GM19438 (cell line): Measurements from ENCODE around the gene NTNG1.
"Not testable (repeated sequence)": the region's sequence is repeated elsewhere in the genome, so short reads cannot be mapped to it uniquely, and the experiment has no call there.

Source experiments
- ATAC-seq: cut with Tn5 transposase; IDR thresholded peaks from one replicate; pipeline ENCODE4 v1.9.1; 2021; ENCODE audit warnings: low read depth; ENCODE audit not compliant: unreplicated experiment

Gene NTNG1

GRCh38 chr1:107142140-107142542 is 1.3 kb downstream of the NTNG1 start:
- no peak for ATAC-seq

- ATAC-seq = no peak
Measured at GRCh38 chr1:107142666-107143065, 1.8 kb downstream of the NTNG1 start.

DNA sequence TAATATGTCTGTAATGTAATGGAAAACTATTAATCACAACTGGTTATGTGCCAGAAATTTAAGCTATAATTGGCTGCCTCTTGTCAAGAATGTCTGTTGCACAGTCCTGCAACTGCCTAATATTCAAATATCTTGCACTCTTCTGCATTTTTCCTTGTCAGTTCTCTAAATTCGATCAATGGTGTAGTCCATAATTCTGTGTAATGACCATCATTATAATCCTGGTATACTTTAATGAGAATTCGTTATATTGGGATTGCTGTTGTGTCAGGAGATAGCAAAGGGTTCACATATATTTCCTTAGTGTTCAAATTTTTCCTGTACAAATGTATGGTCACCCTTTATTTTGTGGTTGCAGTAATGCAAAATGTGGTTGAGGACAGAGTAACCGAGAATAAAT is 4.8 kb downstream of the NTNG1 start:
- no peak for ATAC-seq

- no peak for ATAC-seq
Measured at GRCh38 chr1:107147843-107148242, 7.0 kb downstream of the NTNG1 start.

- no peak for ATAC-seq
Measured at GRCh38 chr1:107149946-107150345, 9.1 kb downstream of the NTNG1 start.

GRCh38 chr1:107151295-107151694 is 10.5 kb downstream of the NTNG1 start:
- ATAC-seq = no peak

DNA sequence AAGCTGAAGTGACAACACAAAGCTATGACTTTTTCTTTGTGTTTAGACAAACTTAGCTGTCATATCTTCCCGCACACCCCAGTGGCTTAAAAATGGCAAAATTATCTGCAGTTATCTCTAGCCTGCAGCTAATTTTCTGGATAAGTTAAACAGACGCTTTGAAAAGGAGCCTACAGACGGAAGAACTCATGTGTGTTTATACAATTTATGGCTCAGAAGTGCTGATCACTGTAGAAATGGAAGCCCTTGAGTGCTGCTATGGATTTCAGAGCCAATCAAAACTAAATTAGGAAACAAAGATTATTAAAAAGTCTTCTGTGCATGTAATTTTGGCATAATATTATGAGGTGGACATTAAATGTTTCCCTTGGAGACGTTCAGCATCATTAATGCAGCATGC is 11.6 kb downstream of the NTNG1 start:
- no peak for ATAC-seq

GRCh38 chr1:107153014-107153413 is 12.2 kb downstream of the NTNG1 start:
- ATAC-seq = no peak

DNA sequence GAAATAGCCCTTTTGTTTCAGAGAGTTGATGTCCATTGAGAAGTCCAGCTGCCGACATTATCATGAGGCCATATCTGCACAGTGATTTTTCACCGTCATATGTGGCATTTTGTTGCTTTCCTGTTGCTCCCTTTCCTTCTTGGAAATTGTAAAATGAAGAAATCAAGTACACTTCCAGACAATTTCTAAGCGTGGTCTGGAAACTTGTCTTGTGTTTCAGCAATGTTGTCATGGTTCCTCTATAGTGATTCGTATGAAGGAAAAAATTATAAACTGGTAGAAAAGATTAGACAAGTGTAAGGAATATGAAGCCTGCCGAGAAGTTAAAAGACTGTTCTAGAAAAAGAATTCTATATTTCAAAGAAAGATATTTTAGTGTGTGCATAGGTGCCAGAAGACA is 17.7 kb downstream of the NTNG1 start:
- no peak for ATAC-seq

DNA sequence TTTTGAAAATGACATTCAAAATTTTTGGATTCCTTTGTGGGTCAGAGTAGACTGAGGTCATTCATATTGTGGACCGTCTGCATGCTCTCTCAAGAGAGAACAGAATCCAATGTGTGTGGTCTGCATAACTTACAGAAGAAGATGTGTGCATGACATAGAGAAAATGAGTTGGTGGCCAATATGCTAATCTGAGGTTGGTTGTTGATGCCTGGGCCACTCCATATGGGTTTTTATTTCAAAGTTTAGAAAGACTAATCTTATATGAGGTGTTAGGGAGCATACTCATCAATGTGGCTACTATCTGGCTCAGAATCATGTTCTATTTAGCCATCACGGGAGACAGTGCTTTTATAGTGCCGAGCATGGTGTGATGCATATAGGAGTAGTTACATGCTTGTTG is 18.2 kb downstream of the NTNG1 start:
- no peak for ATAC-seq

GRCh38 chr1:107162745-107163144 is 21.9 kb downstream of the NTNG1 start:
- ATAC-seq = no peak

DNA sequence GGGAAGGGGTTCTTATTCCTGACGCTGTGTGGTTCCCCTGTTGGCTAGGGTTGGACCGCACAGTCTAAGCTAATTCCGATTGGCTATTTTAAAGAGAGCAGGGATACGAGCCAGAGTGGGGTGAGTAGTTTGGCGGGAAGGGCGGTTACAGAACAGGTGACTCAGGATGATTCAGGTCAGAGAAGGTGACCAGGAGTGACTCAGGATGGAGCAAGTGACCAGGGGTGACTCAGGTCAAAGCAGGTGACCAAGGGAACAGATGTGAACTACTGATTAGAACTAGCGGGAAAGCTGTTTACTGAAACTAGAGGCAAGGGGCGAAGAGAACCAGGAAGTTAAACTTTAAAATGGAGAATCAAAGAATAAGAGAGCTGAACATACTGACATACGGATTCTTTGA is 24.1 kb downstream of the NTNG1 start:
- ATAC-seq = not testable (repeated sequence)

- no peak for ATAC-seq
Measured at GRCh38 chr1:107169615-107170014, 28.8 kb downstream of the NTNG1 start.

- no peak for ATAC-seq
Measured at GRCh38 chr1:107171333-107171732, 30.5 kb downstream of the NTNG1 start.

- ATAC-seq = no peak
Measured at GRCh38 chr1:107172450-107173170, 31.8 kb downstream of the NTNG1 start.

DNA sequence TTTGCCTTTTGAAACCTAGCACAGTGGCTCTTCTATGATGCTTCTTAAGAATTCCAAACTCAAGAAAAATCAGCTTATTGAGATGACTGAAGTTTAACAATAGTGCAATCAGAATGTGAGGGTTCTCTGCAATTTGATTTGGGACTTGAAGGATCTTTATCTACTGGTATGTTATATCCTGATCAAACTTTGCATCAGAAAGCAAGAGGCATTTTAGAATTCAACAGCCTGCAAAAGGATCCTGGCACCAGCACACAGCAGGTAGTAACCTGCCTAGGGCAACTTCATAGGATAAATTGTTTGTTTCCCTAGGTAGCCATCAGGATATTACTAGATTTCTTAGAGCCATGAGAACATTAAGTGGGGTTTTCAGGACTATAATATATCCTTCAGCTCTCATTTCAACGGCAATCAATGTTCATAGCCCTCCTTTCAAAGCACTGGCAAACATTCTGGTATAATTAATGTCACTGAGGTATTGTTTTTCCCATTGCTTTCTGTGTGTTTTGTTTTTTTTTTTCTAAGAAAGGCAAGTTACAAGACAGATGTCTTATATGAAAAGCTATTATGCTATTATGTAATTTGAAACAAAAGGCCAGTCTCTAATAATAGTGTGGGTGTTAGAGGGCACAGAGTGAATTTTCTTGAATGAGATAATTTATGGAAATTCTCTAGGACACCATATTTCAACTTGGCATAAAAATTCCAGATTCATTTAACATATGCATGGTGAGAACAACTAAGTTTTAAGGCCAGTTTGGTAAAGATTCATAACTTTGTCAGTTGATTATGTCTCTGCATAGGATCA is 34.5 kb downstream of the NTNG1 start:
- ATAC-seq = no peak

GRCh38 chr1:107181253-107181969 is 40.6 kb downstream of the NTNG1 start:
- ATAC-seq = no peak

GRCh38 chr1:107183011-107183410 is 42.2 kb downstream of the NTNG1 start:
- ATAC-seq = no peak

DNA sequence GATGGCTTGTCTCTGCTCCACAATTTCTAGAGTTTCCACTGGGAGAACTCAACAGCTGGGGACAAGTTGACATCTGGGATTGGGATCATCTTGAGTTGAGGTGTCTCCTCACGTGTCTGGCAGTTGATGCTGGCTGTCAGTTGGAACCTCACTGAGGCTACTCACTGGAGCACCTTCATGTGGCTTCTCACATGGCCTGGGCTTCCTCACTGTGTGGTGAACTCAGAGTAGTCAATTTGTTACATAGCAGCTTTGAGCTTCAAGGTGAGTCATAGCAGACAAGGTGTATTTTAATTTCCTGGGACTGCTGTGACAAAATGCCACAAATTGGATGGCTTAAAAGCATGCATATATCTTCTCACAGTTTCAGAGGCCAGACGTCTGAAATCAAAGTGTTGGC is 44.0 kb downstream of the NTNG1 start:
- ATAC-seq = no peak

- no peak for ATAC-seq
Measured at GRCh38 chr1:107187399-107187798, 46.6 kb downstream of the NTNG1 start.

DNA sequence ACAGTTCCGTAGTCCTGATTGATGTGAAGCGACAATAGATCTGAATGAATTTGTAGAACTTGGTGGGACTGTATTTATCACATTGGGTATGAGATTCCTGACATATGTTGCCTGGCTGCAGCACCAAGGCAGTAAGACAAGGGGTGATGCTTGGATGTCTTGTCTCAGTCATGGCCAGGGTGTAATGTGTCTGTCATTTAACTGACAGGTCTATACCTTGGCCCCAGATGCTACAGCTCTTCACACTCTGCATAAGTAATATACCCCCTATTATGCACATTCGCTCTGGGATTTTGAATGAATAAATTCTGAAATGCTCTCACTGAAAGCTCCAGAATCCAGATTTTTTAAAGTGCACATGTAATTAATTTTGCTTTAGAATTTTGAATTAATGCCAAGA is 47.3 kb downstream of the NTNG1 start:
- ATAC-seq = no peak
